ENCODE results near the gene VENTX. TPM values are rescaled to one million over a fixed set of nuclear protein-coding genes. Genes with fewer than 3 reads are reported as not detected.

Gene VENTX
- total and polyA plus RNA-seq, 4 donors: 1.0 to 7.4 (median 2.6) TPM

DNA sequence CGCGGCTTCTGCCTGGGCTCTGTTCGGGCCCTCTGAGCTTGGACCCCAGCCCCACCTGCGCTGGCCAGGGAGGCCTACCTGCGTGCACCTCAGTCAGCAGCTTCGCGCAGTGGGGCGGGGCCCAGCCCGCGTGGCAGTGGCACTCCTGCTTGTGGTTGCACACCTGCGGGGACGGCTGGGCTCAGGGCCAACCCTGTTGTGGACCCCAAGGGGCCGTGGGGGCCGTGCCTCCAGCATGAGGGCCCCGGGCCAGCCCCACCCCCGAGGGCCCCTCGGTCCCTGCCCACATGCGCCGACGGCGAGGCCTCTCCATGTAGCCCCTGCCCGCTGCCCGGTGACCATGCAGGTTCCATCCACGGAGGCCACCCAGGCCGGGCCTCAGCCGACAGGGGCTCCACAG is 31.7 kb downstream of the VENTX start:
- Histone ChIP-seq H3K27ac (ENCODE audit: low read depth in 1 of 2, low read length in 2 of 2) (no peak overlapping the region), H3K4me1 (ENCODE audit: control insufficient read depth in 1 of 2, insufficient read depth in 2 of 2, low read length in 2 of 2) (no peaks in the 10 kb centered on the region), H3K4me3 (ENCODE audit: low read length in 2 of 2) (no peak overlapping the region), H3K36me3 (ENCODE audit: control insufficient read depth in 1 of 2, insufficient read depth in 2 of 2, low read length in 1 of 2) (no peaks in the 10 kb centered on the region), H3K9me3 (ENCODE audit: control insufficient read depth, low read length) (no peaks in the 10 kb centered on the region), H3K27me3 (ENCODE audit: control insufficient read depth in 1 of 2, insufficient read depth in 2 of 2, low read length in 1 of 2) (no peaks in the 10 kb centered on the region)
- intact Hi-C loops (cut with DNase I): no loop called here
- DNase-seq (no peak), ATAC-seq (ENCODE audit: low FRiP score) (no peak)
- 89 to 91% methylated on average over 26 of the region's 26 CpGs for WGBS, 2 donors

DNA sequence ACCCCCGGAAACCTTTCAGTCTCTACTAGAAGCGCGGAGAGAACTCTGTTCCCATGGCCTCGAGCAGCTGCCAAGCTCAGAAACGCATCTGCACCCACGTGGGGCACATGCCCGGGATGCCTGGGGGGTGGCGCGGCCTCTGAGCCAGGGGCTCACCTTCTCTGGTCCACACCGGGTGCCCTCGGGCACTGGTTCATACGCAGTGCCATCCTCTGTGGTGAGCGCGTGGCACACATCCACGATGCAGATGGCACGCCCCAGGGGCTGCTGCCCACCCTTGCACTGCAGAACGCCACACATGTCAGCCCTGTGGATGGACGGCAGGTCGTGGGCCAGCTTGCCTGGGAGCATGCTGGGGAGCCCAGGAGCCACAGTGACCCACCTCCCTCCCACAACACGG is 32.5 kb downstream of the VENTX start:
- Histone ChIP-seq H3K36me3 (ENCODE audit: control insufficient read depth in 1 of 2, insufficient read depth in 2 of 2, low read length in 1 of 2) (no peaks in the 10 kb centered on the region), H3K27me3 (ENCODE audit: control insufficient read depth in 1 of 2, insufficient read depth in 2 of 2, low read length in 1 of 2) (no peaks in the 10 kb centered on the region), H3K4me1 (ENCODE audit: control insufficient read depth in 1 of 2, insufficient read depth in 2 of 2, low read length in 2 of 2) (no peaks in the 10 kb centered on the region), H3K9me3 (ENCODE audit: control insufficient read depth, low read length) (no peaks in the 10 kb centered on the region), H3K27ac (ENCODE audit: low read depth in 1 of 2, low read length in 2 of 2) (no peak overlapping the region), H3K4me3 (ENCODE audit: low read length in 2 of 2) (no peak overlapping the region)
- ATAC-seq (ENCODE audit: low FRiP score): no peak
- 90 to 91% methylated on average over 20 of the region's 20 CpGs for WGBS, 2 donors
- intact Hi-C loops (cut with DNase I): no loop called here
- DNase-seq: no peak

DNA sequence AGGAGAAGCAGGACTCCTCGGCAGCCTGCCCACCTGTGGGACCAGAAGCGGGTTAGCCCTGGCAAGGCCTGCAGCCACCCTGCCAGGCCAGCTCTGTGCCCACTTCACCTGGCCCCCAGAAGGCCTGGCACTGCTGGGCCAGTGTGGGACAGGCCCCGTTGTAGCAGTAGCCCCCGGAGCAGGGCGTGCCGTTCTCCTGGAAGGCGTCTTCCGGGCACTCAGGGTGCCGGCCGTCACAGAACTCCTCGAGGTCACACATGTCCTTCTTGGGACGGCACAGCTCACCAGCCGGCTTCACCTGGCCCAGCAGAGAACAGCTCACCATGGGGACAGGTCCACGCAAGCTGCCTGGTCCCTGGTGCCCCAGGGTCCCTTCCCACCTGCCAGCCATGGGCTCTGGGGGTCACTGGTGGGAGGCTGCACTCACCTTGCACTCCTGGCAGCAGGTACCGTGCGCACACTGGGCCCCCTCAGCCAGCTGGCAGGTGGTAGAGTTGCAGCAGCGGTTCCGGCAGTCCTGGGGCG is 33.2 kb downstream of the VENTX start:
- H3K27ac ChIP-seq (ENCODE audit: low read depth in 1 of 2, low read length in 2 of 2): no peak overlapping the region
- no peak overlapping the region for H3K4me3 ChIP-seq (ENCODE audit: low read length in 2 of 2)
- no peak for ATAC-seq (ENCODE audit: low FRiP score)
- DNase-seq: no peak
- H3K4me1 ChIP-seq (ENCODE audit: control insufficient read depth in 1 of 2, insufficient read depth in 2 of 2, low read length in 2 of 2): no peaks in the 10 kb centered on the region
- intact Hi-C loops (cut with DNase I): no loop called here
- WGBS, 2 donors: 92% methylated on average over 19 of the region's 19 CpGs
- H3K9me3 ChIP-seq (ENCODE audit: control insufficient read depth, low read length): no peaks in the 10 kb centered on the region
- H3K27me3 ChIP-seq (ENCODE audit: control insufficient read depth in 1 of 2, insufficient read depth in 2 of 2, low read length in 1 of 2): no peaks in the 10 kb centered on the region
- H3K36me3 ChIP-seq (ENCODE audit: control insufficient read depth in 1 of 2, insufficient read depth in 2 of 2, low read length in 1 of 2): no peaks in the 10 kb centered on the region

DNA sequence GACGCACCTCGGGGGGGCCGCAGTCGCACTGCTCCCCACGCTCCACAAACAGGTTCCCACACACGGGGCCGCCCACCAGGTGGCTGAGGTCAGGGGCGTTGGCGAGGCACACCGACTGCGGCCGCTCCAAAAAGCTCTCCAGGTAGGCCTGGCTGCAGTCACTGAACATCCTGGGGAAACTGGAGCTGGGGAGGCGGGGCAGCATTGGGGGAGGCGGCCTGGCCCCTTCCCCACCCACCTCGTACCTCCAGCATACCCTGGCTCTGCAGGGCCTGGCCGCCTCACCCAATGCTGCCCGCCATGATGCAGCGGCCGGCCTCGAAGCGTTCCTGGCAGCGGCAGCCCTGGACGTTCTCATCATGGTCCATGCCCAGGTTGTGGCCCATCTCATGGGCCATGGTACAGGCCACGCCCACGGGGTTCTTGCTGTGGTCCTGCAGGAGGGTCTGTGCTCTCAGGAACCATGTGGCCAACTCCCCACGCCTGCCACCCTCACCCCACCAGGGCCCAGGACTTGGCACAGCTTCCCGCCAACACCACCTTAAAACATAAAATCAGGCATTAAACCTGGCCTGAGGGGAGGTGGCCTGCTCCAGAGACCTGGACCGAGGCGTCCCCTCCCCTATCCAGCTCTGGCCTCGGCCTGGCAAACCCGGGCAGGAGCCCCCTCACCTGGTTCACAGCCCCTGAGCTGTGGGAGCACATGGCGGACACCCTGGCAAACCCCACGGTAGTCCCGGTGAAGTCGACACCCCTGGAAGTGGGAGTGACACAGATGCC is 34.1 kb downstream of the VENTX start:
- Histone ChIP-seq H3K4me3 (ENCODE audit: low read length in 2 of 2) (no peak overlapping the region), H3K36me3 (ENCODE audit: control insufficient read depth in 1 of 2, insufficient read depth in 2 of 2, low read length in 1 of 2) (no peaks in the 10 kb centered on the region), H3K27me3 (ENCODE audit: control insufficient read depth in 1 of 2, insufficient read depth in 2 of 2, low read length in 1 of 2) (no peaks in the 10 kb centered on the region), H3K27ac (ENCODE audit: low read depth in 1 of 2, low read length in 2 of 2) (no peak overlapping the region), H3K4me1 (ENCODE audit: control insufficient read depth in 1 of 2, insufficient read depth in 2 of 2, low read length in 2 of 2) (no peaks in the 10 kb centered on the region), H3K9me3 (ENCODE audit: control insufficient read depth, low read length) (no peaks in the 10 kb centered on the region)
- DNase-seq (no peak), ATAC-seq (ENCODE audit: low FRiP score) (no peak)
- intact Hi-C loops (cut with DNase I): no loop called here
- WGBS, 2 donors: 87% methylated on average over 35 of the region's 35 CpGs

DNA sequence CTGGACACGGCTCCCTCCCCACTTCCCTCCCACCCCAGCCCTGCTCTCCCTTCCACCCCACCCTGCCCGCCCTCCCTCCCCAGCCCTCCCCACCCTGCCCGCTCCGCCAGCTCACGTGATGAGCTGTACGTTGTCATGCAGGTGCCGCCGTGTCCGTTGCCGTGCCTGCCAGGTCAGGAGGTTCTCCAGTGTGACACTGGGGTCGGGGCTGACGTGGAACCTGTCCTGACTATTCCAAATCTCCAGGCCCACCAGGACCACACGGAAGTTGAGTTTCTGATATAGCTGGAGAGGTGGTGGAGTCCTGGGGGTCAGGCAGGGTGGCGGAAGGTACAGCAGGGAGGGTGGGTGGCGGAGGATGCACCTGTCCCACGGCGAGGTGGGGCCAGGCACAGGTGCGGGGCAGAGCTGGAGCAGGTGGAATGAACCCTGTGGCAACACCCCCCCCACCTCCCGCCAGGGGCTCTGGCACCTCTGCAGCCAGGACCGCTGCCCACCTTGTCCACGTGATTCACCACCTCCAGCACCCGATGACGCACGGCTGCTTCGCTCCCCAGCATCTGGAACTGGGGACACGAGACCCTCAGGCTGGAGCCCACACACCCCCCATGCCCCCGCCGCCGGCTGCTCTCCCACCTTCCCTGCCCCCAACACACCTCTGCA is 34.8 kb downstream of the VENTX start:
- ATAC-seq (ENCODE audit: low FRiP score) (no peak), DNase-seq (no peak)
- WGBS, 2 donors: 89 to 91% methylated on average over 28 to 29 of the region's 29 CpGs
- Histone ChIP-seq H3K27ac (ENCODE audit: low read depth in 1 of 2, low read length in 2 of 2) (no peak overlapping the region), H3K36me3 (ENCODE audit: control insufficient read depth in 1 of 2, insufficient read depth in 2 of 2, low read length in 1 of 2) (no peaks in the 10 kb centered on the region), H3K9me3 (ENCODE audit: control insufficient read depth, low read length) (no peaks in the 10 kb centered on the region), H3K4me3 (ENCODE audit: low read length in 2 of 2) (no peak overlapping the region), H3K4me1 (ENCODE audit: control insufficient read depth in 1 of 2, insufficient read depth in 2 of 2, low read length in 2 of 2) (no peaks in the 10 kb centered on the region), H3K27me3 (ENCODE audit: control insufficient read depth in 1 of 2, insufficient read depth in 2 of 2, low read length in 1 of 2) (no peaks in the 10 kb centered on the region)
- intact Hi-C loops (cut with DNase I): no loop called here

DNA sequence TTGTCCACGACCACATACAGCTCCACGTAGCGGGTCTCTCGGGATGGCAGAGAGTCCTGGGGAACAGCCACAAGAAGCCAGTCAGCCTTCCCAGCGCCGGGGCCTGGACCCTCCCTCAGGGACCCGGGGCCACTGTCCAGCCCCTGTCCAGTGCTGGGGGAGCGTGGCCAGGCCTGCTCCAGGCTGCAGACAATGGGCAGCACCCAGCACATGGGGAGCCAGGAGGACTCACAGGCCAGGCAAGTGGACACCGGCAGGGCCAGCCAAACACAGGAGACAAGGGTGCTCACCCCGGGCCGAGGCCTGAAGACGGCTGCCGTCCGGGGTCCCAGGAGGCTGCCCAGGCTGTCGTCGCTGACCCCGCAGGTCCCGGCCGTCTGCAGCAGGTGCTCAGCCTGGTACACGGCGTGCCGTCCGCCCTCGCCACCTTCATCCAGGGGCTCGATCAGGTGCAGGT is 35.3 kb downstream of the VENTX start:
- no peak for ATAC-seq (ENCODE audit: low FRiP score)
- DNase-seq: no peak
- Histone ChIP-seq H3K27me3 (ENCODE audit: control insufficient read depth in 1 of 2, insufficient read depth in 2 of 2, low read length in 1 of 2) (no peaks in the 10 kb centered on the region), H3K27ac (ENCODE audit: low read depth in 1 of 2, low read length in 2 of 2) (no peak overlapping the region), H3K36me3 (ENCODE audit: control insufficient read depth in 1 of 2, insufficient read depth in 2 of 2, low read length in 1 of 2) (no peaks in the 10 kb centered on the region), H3K9me3 (ENCODE audit: control insufficient read depth, low read length) (no peaks in the 10 kb centered on the region), H3K4me1 (ENCODE audit: control insufficient read depth in 1 of 2, insufficient read depth in 2 of 2, low read length in 2 of 2) (no peaks in the 10 kb centered on the region), H3K4me3 (ENCODE audit: low read length in 2 of 2) (no peak overlapping the region)
- intact Hi-C loops (cut with DNase I): no loop called here
- WGBS, 2 donors: 89 to 91% methylated on average over 25 of the region's 25 CpGs

DNA sequence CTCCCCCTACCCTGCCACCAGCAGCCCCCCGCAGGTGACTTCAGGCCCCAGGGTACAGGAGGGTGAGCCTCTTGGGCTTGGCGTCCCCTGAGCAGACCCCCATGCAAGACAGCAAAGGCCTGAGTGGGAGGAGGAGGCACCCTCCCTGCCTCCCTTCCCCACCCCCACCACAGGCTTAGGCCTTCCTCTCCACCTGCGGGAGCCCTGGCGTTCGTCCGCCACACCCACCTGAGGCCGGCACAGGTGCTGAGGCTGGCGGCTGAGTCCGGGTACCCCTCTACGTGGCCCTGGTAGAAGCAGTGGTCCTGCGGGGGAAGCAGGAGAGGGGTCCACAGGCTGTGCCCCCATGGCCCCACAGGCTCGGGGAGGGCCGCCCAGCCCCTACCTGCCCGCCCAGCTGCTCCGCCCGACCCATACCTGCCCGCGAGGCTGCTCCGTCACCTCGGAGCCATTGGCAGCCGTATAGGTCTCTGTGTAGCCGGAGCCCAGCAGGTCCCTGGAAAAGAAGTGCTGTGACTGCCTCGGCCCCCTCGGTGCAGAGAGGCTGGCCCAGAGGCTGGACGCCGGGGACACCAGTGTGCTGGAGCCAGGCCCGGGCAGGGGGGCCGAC is 36.0 kb downstream of the VENTX start:
- intact Hi-C loops (cut with DNase I): no loop called here
- no peaks in the 10 kb centered on the region for H3K27me3 ChIP-seq (ENCODE audit: control insufficient read depth in 1 of 2, insufficient read depth in 2 of 2, low read length in 1 of 2)
- no peaks in the 10 kb centered on the region for H3K36me3 ChIP-seq (ENCODE audit: control insufficient read depth in 1 of 2, insufficient read depth in 2 of 2, low read length in 1 of 2)
- no peaks in the 10 kb centered on the region for H3K4me1 ChIP-seq (ENCODE audit: control insufficient read depth in 1 of 2, insufficient read depth in 2 of 2, low read length in 2 of 2)
- no peak overlapping the region for H3K27ac ChIP-seq (ENCODE audit: low read depth in 1 of 2, low read length in 2 of 2)
- ATAC-seq (ENCODE audit: low FRiP score): no peak
- 89% methylated on average over 28 of the region's 28 CpGs for WGBS, 2 donors
- H3K9me3 ChIP-seq (ENCODE audit: control insufficient read depth, low read length): no peaks in the 10 kb centered on the region
- DNase-seq: no peak
- H3K4me3 ChIP-seq (ENCODE audit: low read length in 2 of 2): no peak overlapping the region

DNA sequence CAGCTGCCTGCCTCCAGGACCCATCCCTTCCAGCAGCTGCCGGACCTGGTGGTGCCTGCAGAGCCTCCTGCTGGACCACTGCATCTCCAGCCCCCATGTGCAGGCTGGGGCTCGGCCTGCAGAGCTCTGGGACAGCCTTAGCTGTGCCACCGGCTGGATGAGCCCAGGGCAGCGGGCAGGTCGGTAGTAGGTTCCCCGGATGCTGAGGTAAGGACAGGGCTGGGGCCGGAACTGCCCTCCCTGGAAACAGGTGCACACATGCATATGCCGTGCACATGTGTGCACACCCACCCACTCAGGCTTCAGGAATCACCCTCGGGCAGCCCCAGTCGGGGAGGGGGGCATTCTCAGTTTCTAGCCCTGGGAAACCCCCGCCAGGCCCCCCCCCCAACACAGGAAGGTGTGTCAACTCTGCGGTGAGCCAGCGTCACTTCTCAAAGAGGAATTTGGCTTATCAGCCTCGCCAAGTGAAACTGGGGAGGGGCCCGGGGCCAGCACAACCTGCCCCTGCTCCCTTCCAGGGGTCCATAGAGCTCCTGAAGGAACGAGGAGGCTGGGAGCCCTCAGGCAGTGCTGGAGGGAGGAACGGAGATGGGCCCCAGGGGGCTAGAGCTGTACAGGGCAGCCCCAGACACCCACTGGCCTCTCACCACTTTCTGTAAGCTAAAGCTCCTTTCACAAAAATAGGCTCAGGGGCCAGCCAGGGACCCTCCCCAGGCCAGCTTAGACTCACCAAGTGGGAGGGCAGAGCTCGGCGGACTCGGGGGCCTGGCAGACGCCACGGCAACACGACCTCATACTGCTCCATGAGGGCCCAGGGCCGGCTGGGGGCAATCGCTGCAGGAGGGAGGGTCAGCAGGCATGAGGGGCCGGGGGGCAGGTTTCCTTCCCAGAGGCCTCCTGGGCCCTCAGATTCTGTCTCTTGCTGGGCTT is 37.4 kb downstream of the VENTX start:
- H3K27me3 ChIP-seq (ENCODE audit: control insufficient read depth in 1 of 2, insufficient read depth in 2 of 2, low read length in 1 of 2): no peaks in the 10 kb centered on the region
- ATAC-seq (ENCODE audit: low FRiP score) (no peak), DNase-seq (no peak)
- no peaks in the 10 kb centered on the region for H3K9me3 ChIP-seq (ENCODE audit: control insufficient read depth, low read length)
- H3K4me3 ChIP-seq (ENCODE audit: low read length in 2 of 2): no peak overlapping the region
- 53 to 54% methylated on average over 26 of the region's 26 CpGs for WGBS, 2 donors
- intact Hi-C loops (cut with DNase I): no loop called here
- no peaks in the 10 kb centered on the region for H3K4me1 ChIP-seq (ENCODE audit: control insufficient read depth in 1 of 2, insufficient read depth in 2 of 2, low read length in 2 of 2)
- peaks cover 0 to 3% of the 10 kb centered on the region in 2 donors for H3K36me3 ChIP-seq (ENCODE audit: control insufficient read depth in 1 of 2, insufficient read depth in 2 of 2, low read length in 1 of 2)
- H3K27ac ChIP-seq (ENCODE audit: low read depth in 1 of 2, low read length in 2 of 2): no peak overlapping the region
